ENCODE data around the gene KCNS3.
"Not testable (repeated sequence)": the region's sequence is repeated elsewhere in the genome, so short reads cannot be mapped to it uniquely, and the experiment has no call there.

The KCNS3 gene

GRCh38 chr2:17943444-17943843 is 65.0 kb downstream of the KCNS3 start:
- no peak for DNase-seq (ENCODE audit: low spot score)

DNA sequence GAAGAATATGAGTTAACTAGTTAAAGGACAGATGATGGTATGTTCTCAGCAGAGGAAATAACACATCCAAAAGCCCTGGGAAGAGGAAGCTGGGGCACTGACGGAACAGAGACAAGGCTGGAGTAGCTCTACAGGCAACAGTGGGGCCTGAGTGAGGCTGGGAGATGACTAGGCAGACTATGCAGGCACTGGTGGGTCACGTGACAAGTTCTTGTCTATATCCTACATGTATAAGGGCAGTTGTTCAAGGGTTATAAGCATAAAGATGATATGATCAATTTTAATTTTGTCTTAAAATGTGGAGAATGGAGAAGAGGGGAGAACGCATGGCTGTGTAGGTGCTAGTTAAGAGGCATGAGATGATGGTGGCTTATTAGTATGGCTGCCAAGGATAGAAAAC is 68.6 kb downstream of the KCNS3 start:
- DNase-seq (ENCODE audit: low spot score) = no peak

DNA sequence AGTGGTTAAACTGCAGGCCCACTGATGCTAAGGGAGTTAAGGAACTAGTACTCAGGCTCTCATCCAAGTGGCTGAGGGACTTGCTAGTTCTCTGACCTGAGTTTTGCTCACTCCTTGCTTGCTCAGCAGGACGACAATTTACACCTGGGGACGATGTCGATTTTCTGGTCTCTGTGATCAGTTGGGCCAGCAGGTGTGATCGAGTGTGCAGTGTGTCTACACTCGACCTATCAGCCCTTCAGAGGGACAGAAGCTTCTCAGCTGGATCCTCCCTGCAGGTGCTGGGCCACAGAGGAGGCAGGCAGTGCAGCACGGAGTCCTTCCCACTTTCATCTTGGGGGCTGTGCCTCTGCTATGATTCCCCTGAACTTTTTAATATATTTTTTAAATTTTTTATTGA is 71.5 kb downstream of the KCNS3 start:
- DNase-seq (ENCODE audit: low spot score) = no peak

- DNase-seq (ENCODE audit: low spot score) = no peak
Measured at GRCh38 chr2:17951563-17951962, 73.1 kb downstream of the KCNS3 start.

DNA sequence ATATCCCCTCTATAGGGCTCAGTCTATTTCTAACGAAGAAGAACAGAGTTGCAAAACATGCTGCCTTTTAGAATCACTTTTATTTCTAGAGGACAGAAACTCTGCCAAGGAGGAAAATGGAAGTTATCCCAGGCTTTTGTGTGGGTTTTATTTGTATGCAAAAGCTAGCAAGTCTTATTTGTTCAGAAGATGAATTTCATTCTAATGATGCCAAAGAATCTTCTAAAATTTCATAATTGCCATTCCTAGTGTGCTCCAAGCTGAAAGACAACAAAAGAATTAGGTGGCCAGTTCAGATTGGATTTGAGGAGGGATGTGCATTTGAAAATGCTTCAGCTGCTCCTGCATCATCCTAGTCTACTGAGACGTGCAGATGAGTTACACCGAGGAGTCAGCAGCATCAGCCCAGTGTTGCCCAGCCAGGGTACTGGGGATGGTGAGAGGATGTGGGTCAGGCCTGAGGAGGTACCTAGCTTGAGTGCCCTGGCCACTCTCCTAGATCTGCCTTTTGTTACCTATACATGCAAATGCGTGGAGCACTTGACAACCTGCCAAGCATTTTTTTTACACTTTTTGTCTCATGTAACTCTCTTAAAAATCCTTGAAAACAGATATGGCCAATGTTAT is 80.1 kb downstream of the KCNS3 start:
- DNase-seq (ENCODE audit: low spot score) = peak; percentile 16

DNA sequence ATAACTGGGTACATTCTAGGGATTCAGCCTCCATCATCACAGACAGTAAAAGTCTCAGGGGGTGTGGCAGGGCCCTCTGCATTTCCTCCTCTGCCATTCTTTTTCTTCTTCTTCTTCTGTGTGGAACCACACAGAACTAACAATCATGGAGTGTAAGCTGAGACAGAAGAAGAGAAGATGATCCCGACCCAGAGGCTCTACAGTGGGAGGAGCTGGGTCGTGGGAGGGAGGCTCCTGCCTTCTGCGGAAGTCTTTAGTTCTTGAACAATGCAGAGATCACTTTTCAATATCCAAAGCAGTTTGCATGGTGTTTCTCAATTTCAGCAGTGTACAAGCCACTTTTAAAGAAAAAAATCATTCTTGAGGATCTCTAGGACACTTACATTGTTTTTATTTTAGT is 80.9 kb downstream of the KCNS3 start:
- no peak for DNase-seq (ENCODE audit: low spot score)

DNA sequence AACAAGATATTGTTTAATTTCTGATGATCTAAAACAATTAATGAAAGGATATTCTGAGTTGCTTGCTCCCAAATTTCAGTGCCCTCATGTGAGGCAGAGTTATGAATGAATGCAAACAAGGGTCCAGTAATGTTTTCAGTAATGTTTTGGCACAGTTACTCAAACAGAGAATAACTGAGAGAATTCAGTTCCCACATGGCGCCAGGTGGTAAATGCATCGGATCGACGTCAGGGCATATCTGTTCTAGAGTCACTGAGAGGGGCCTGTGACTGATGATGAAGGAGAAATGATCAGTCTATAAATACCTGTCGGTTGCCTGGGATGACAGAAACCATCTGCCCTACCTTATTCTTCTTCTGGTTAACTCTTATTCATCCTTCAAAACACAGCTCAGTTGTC is 81.4 kb downstream of the KCNS3 start:
- DNase-seq (ENCODE audit: low spot score) = no peak

- no peak for DNase-seq (ENCODE audit: low spot score)
Measured at GRCh38 chr2:17960925-17961324, 82.5 kb downstream of the KCNS3 start.

- DNase-seq (ENCODE audit: low spot score) = no peak
Measured at GRCh38 chr2:17961789-17962188, 83.3 kb downstream of the KCNS3 start.

- DNase-seq (ENCODE audit: low spot score) = peak; percentile 26
Measured at GRCh38 chr2:17962876-17963275, 84.4 kb downstream of the KCNS3 start.

- not testable (repeated sequence) for DNase-seq (ENCODE audit: low spot score)
Measured at GRCh38 chr2:17963571-17963970, 85.1 kb downstream of the KCNS3 start.

DNA sequence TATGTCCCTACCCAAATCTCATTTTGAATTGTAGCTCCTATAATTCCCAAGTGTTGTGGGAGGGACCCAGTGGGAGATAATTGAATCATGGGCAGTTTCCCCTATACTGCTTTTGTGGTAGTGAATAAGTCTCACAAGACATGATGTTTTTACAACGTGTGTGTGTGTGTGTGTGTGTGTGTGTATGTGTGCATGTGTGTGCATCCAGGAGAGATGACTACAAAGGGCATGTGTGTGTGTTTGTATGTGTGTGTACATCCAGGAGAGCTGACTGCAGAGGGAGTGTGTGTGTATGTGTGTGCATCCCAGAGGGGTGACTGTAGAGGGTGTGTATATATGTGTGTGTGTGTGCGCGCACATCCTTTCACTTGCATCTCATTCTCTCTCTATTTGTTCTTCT is 86.7 kb downstream of the KCNS3 start:
- DNase-seq (ENCODE audit: low spot score) = no peak

DNA sequence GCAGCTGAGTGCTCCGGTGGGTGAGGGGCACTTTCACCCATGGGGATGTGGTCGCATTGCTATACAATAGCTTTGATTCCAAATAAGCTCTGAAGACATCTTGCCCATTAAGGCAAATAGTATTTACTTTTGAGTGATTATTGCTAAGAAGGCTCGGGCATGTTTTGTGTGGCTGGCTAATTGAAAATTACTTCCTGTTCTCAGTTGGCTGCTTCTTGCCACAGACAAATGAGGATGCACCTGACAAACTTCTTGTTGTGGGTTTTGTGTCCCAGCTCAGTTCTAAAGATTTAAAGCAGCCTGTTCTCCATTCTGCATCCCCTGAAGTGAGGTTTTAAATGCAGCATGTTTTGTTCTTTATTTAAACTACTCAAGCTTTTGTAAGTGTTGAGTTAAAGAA is 88.3 kb downstream of the KCNS3 start:
- no peak for DNase-seq (ENCODE audit: low spot score)

- no peak for DNase-seq (ENCODE audit: low spot score)
Measured at GRCh38 chr2:17969661-17970060, 91.2 kb downstream of the KCNS3 start.

DNA sequence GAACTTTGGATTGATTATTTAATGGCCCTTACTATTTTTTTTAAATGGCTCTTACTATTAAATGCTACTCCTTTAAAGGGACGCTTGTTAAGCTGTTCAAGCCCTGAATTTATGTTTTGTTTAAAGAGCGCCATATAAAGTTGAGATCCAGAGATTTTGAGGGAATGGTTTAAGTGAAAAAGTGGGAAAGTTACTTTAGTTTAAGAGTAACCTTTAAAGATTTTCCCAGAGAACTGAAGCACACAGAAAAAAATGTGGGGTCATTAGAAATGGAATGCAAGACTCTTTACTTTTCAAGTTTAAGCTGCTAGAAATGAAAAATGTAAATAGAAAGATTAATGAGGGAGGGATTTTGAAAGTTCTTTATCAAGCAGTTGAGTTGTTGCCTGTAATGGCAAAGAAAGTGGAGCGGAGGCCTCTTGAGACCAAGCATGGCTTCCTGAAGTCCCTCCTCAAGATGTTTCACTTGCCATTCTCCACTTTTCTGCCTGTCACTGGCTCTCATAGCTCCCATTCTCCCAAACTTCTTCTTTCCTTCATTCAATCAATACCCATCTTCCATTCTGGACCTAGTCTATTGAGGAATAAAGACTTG is 93.2 kb downstream of the KCNS3 start:
- DNase-seq (ENCODE audit: low spot score) = no peak

- no peak for DNase-seq (ENCODE audit: low spot score)
Measured at GRCh38 chr2:17972991-17973390, 94.5 kb downstream of the KCNS3 start.

- DNase-seq (ENCODE audit: low spot score) = no peak
Measured at GRCh38 chr2:17975401-17975800, 96.9 kb downstream of the KCNS3 start.

DNA sequence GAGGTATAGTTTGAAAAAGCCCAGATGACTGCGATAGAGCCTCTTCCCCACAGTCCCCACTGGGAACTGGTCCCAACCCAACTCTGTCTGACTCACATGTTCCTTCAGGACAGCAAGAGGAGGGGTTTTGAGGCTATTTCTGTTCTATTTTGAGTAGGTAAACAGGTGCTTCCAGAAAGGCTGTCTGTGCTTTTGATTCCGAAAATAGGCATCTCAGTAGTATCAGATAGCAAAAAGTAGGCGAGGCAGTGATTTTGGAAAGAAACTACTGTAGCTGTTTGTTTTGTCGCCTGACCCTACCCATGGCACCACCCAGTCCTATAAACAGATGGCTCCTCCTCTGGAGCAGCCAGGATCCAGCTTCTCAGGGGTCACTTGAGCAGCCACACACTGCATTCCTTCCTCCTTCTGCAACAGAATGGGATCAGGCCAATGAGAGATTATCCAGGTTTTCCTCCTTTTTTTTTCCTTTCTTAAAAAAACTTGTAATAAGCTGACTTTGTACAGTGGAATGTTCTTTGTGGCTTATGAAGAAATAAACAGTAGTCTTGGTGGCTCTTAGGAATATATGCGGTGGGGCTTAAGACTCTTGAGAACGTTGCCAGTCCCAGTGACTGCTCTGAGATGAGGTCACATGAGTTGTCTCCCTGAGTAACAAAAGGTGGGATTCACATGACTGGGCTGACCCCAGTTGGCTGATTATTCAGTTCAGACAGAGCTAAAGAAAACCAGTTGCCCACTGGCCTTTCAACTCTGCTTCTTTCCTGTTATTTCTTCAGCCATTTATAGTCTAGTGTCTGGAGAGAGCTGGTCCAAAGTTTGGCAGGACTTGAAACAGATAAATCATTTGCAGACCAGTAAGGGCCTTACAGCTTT is 98.6 kb downstream of the KCNS3 start:
- peak; percentile 92 for DNase-seq (ENCODE audit: low spot score)

GRCh38 chr2:17979707-17980106 is 101.2 kb downstream of the KCNS3 start:
- peak; percentile 73 for DNase-seq (ENCODE audit: low spot score)

- no peak for DNase-seq (ENCODE audit: low spot score)
Measured at GRCh38 chr2:17981936-17982335, 103.5 kb downstream of the KCNS3 start.
